MM.1S (cell line): ENCODE results near the gene PPP2R5C.

Experiments
- EZH2 ChIP-seq: fragments of 300-600 bp; sonication (generic); optimal IDR thresholded peaks from 2 replicates; pipeline ENCODE3; 2017; ENCODE audit warnings: low read depth, mild to moderate bottlenecking, antibody characterized with exemption, low read length, mixed read lengths
- EZH2phosphoT487 ChIP-seq: fragments of 300-600 bp; sonication (generic); IDR thresholded peaks from 2 replicates; pipeline ENCODE4 v1.6.1; 2018; ENCODE audit warnings: antibody characterized with exemption, low read length
- TF ChIP-seq, protein P1 (sequence below): fragments of 300-600 bp; sonication (generic); IDR thresholded peaks from 2 replicates; pipeline ENCODE4 v1.5.1; 2016; ENCODE audit warnings: antibody characterized with exemption, low read length, mixed read lengths

DNA sequence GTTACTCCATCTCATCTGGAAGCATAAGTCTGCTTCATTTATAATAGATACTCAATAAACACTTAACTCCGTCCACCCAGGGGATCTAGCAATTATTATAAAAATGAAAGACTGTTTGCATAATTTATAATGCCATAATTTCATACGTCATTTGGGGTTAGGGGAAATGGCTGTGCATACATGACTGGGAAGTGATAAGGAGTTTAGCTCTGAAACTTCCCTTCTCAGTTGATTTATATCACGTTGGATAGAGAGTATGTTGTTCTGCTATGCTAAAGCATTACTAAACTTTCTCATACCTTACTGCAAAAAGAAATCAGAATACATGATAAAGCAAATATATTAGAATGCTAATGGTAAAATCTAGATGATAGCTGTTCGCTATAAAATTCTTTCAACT is 112.5 kb downstream of the PPP2R5C start:
- TF ChIP-seq, protein P1, sequence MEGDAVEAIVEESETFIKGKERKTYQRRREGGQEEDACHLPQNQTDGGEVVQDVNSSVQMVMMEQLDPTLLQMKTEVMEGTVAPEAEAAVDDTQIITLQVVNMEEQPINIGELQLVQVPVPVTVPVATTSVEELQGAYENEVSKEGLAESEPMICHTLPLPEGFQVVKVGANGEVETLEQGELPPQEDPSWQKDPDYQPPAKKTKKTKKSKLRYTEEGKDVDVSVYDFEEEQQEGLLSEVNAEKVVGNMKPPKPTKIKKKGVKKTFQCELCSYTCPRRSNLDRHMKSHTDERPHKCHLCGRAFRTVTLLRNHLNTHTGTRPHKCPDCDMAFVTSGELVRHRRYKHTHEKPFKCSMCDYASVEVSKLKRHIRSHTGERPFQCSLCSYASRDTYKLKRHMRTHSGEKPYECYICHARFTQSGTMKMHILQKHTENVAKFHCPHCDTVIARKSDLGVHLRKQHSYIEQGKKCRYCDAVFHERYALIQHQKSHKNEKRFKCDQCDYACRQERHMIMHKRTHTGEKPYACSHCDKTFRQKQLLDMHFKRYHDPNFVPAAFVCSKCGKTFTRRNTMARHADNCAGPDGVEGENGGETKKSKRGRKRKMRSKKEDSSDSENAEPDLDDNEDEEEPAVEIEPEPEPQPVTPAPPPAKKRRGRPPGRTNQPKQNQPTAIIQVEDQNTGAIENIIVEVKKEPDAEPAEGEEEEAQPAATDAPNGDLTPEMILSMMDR, result no peak
- TF ChIP-seq EZH2phosphoT487 (no peak), EZH2 (no peak)
